GM12864 (cell line): ENCODE results near the gene RPRML.
"Not testable (repeated sequence)": the region's sequence is repeated elsewhere in the genome, so short reads cannot be mapped to it uniquely, and the experiment has no call there.

Experiments used
- DNase-seq: peaks from one replicate; pipeline ENCODE4 v3.0.0-alpha.2; 2011; ENCODE audit warnings: low read depth
- H3K4me3 ChIP-seq: 2 replicates; pipeline ENCODE4 v1.5.1; 2011; ENCODE audit warnings: mild to moderate bottlenecking, low read depth, low read length, control low read depth
- CTCF ChIP-seq: IDR thresholded peaks from 2 replicates; pipeline ENCODE4 v1.5.1; 2011; ENCODE audit warnings: low read depth, mild to moderate bottlenecking, moderate library complexity, low read length, control low read depth, inconsistent platforms; ENCODE audit errors: missing control alignments

The RPRML gene

DNA sequence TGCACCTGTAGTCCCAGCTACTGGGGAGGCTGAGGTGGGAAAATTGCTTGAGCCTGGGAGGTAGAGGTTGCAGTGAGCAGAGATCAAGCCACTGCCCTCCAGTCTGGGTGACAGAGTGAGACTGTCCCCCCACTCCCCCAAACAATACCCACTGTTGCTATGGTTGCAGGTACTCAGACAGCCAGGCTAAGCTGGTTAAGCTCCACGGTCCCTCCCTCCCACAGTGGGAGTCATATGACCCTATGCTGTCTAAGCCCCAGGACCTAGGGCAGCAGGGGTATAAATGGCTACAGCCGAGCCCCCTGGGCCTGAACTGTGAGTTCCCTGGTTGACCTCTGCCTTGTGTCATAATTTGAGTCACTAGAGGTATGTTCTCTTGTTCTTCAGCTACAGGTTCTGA lies 15.9 kb upstream of the RPRML start:
- no peak for DNase-seq
- no peak overlapping the region for H3K4me3 ChIP-seq
- TF ChIP-seq CTCF, result no peak

DNA sequence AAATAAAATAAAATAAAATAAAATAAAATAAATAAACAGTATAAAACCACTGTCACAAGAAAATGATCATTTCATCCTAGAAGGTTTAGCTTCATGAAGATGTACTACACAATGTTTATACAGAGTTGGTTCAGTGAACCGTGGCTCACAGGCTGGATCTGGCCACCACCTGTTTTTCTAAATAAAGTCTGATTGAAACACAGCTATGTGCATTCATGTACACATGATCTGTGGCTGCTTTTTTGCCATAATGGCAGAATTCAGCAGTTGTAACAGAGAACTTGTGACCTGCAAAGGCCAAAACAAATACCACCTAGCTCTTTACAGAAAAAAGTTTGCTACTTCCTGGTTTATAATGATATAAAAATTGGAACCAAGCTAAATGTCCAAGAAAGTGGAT lies 12.6 kb upstream of the RPRML start:
- no peak overlapping the region for H3K4me3 ChIP-seq
- no peak for TF ChIP-seq CTCF
- no peak for DNase-seq

DNA sequence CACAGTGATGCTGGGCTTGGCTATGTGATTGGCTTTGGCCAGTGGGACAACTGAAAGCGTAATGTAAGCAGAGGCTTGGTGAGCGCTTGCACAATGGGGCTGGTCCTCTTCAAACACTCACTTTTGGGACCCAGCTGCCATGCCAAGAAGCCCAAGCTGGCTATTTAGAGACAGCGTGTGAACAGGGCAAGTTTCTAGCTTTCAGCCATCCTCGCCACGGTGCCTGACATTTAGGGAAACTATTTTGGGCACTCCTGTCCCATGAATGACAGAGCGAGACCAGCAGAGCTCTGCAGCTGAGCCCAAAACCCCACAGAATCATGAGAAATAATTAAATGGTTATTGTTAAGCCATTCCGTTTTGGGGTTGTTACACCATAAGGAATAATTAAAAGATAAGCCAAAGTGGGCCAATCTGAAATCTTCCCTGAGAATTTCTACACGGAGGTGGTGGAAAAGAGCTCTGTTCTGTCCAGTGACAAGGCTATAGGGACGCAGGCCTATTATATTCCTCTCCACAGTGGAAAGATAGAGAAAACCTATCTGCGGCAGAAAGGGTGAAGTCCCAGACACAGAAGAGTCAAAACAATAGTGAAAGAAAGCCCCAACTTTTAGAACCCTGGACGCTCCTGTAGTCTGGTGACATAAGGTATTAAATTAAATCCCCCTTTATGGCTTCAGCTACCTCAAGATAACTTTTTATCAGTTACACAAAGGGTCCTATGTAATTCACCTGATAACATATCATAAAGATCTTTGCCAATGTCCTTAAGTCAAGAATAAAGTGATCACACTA lies 10.8 kb upstream of the RPRML start:
- no peak for DNase-seq
- no peak for TF ChIP-seq CTCF
- H3K4me3 ChIP-seq, result no peak overlapping the region

DNA sequence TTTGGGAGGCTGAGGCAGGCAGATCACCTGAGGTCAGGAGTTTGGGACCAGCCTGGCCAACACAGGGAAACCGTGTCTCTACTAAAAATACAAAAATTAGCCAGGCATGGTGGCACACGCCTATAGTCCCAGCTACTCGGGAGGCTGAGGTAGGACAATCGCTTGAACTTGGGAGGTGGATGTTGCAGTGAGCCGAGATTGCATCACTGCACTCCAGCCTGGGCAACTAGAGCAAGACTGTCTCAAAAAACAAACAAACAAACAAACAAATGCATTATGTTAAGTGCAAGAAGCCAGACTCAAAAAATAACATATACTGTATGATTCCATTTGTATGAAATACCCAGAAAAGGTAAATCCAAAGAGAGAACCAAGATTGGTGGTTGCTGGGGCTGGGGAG lies 8.9 kb upstream of the RPRML start:
- H3K4me3 ChIP-seq, DNase-seq: not testable (repeated sequence)

- H3K4me3 ChIP-seq, result no peak overlapping the region
- DNase-seq, result no peak
- no peak for TF ChIP-seq CTCF
Observed at GRCh38 chr17:46986366-46986765, 7.3 kb upstream of the RPRML start.

DNA sequence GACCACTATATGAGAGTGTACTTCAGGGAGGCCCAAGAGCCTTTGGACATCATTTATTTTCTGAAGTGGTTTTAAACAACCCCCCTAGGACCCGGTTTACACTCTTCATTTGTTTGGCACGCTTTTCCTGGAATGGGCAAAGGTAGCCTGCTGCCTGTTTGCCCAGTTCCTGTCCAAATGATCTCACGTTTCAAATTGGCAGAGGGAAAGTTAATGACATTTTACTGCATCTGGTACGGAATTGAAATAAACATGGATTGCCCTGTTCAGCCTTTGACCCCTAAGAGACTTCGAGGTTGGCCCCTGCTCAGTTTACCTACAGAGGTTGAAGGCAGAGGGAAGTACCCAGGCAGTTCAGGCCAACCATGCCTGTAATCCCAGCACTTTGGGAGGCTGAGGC lies 5.8 kb upstream of the RPRML start:
- no peak for DNase-seq

DNA sequence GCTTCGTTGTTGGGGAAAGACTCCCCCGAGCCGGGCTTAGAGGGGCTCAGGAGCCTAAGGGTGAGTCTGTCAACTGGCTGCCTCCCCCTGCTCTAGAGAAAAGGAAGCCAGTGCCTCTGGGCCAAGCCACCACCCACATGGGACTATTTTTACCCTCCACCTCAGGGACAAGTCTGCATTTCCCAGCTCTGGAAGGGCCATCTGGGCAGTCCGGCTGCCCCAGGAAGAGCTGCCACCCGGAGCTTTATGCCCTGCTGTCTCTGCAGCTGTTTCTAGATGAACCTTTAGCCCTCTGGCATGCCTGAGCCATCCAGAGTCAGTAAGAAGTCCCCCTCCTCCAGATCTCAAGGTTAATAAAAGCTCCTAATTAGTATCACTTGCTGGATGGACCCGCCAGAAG lies 5.3 kb upstream of the RPRML start:
- H3K4me3 ChIP-seq, result no peak overlapping the region
- TF ChIP-seq CTCF, result no peak
- no peak for DNase-seq

More for the DNA sequence above, 5.8 kb upstream of the RPRML start:
- H3K4me3 ChIP-seq, result no peak overlapping the region
- TF ChIP-seq CTCF, result no peak
